NOMO-1 treated with DMSO at 0.1 percent for 48 hours (cell line): ENCODE data around the gene APH1A.
"Not testable (repeated sequence)": the region's sequence is repeated elsewhere in the genome, so short reads cannot be mapped to it uniquely, and the experiment has no call there.

ENCODE experiments used
- DNase-seq: peaks from one replicate; lab custom pipeline; 2025; ENCODE audit not compliant: unreplicated experiment; lab: John Stamatoyannopoulos, UW

The APH1A gene

DNA sequence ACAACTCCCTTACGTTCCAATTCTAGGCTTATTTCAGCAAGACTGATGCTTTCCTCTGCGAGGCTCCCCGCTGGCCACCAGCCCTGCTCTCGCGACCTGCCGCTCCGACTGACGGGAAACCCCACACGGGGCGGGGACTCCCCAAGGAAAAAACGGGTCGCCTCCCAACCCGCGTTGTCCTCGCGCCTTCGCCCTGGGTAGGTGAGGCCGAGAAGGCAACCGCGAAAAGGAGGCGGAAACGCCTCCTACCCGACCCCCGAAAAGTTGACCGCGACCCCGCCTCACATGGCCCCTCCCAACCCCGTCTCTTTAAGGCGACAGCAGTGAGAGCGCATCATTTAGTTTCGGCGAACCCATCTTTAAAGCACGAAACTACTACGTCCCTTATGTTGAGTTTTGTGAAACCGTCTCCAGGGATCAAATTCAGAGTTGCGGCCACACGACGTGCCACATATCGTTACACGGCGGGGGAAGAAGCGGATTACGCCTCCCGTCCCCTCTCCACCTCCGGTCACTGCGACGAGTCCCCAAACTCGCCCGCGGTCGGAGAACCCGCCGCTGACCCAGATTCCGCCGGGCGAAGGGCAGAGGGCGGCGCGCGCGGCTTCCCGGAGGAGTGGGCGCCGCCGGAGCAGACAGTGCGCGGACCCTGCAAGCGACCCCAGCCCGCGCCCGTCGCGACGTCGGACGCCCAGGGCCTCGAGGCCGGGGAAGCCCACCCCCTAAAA lies 34.1 kb downstream of the APH1A start:
- DNase-seq = peak; percentile 78

DNA sequence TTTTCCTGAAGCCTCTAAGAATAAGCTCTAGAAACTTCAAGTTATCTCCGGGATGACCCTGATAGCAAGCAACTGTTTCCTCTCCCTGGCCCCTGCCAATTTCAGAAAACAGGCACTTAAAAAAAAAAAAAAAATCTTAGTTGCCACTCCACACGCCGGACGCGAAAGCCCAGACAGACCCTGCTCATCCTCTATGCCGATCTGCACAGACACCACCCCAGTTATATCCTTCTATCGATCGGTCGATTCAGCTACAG lies 34.6 kb downstream of the APH1A start:
- DNase-seq = no peak

DNA sequence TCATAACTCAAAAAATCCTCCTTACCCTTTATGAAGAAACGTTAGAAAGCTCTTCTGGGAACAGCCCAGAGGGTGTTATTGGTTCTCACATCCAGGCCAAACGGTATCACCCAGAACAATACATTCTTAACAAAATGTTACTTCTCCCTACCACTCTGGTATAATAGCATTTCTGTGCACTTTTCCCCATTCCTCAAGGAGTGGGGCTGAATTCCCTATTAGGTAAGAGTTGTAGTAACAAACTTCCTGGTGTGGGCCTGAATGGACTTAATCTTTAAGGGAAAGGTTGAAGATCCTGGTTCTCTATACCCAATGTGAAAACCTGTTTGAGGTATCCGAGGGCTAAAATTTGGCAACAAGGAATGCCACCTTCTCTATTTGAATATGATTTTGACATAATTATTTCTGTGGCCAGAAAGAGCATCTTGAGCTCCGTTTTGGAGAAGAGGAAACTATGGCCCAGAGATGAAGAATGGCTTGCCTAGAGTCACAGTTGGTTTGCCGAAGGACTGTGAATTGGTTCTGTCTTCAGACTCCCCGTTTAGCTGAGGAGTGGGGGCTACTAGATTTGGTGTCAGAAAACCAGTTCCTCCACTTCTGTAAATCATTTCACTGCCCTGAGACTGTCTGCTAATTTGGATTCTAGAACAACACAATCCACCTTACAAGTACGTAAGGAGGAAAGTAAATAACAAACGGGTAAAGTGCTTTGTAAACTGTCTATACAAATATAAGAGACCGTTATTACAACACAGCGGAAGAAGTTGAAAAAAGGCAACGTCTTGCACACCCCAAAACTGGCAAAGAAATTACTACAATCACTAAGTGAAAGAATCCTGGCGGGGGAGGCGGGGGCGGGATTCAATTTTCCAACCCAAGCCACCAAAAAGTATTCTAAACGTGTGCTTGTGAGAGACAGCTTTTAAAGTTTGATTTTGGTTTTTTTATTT lies 35.2 kb downstream of the APH1A start:
- DNase-seq = peak; percentile 76

DNA sequence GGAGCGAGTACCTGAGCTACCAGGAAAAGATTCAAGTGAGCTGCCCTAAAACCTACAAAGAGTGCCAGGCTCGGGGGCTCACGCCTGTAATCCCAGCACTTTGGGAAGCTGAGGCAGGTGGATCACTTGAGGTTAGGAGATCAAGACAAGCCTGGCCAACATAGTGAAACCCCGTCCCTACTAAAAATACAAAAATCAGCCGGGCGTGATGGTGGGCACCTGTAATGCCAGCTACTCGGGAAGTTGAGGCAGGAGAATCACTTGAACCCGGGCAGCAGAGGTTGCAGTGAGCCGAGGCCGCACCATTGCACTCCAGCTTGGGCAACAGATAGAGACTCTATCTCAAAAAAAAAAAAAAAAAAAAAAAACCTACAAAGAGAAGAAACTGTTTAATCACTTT lies 35.9 kb downstream of the APH1A start:
- not testable (repeated sequence) for DNase-seq

DNA sequence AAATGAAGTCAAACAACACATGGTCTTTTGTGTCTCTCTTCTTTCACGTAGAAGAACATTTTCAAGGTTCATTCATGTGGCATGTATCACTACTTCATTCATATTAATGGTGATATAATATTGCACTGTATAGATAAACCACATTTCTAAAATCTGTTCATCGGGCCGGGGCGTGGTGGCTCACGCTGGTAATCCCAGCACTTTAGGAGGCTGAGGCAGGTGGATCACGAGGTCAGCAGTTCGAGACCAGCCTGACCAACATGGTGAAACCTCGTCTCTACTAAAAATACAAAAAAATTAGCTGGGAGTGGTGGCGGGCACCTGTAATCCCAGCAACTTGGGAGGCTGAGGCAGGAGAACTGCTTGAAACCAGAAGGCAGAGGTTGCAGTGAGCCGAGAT lies 40.6 kb downstream of the APH1A start:
- not testable (repeated sequence) for DNase-seq

DNA sequence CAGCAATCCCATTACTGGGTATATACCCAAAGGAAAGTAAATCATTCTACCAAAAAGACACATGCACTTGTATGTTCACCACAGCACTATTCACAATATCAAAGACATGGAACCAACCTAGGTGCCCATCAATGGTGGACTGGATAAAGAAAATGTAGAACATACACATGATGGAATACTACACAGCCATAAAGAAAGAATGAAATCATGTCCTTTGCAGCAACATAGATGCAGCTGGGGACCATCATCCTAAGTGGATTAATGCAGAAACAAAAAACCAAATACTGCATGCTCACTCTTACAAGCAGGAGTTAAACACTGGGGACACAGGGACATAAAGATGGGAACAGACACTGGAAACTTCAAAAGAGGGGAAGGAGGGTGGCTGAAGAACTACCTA lies 41.6 kb downstream of the APH1A start:
- DNase-seq = no peak

DNA sequence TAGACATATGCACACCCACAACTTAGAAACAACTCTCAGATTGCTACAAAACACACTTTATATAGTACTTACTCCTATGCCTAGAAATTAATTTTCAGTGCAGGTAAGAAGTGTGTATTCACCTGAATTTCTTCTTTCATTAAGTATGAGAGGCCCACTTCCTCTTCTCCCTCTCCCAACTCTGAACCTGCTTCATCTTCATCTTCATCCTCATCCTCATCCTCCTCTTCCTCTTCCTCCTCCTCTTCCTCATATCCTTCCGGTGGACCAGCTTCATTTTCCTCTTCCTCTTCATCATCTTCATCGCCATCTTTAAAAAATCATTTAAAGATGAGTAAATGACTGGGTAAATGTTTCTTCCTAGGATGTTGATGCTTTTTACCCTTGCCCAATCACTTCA lies 42.3 kb downstream of the APH1A start:
- no peak for DNase-seq

DNA sequence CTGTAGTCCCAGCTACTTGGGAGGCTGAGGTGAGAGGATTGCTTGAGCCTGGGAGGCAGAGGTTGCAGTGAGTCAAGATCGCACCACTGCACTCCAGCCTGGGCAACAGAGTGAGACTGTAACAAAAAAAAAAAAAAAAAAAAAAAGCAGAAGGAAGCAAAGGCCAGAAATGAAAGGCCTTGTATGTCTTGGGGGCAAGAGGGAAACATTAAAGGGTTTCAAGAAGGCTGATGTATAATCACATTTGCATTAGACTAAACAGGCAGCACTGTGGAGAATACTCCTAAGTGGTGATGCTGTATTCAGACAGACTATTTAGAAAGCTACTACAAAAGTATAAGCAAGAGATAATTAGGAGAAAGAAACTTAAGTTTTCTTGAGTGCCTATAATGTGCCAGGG lies 43.3 kb downstream of the APH1A start:
- DNase-seq = no peak

DNA sequence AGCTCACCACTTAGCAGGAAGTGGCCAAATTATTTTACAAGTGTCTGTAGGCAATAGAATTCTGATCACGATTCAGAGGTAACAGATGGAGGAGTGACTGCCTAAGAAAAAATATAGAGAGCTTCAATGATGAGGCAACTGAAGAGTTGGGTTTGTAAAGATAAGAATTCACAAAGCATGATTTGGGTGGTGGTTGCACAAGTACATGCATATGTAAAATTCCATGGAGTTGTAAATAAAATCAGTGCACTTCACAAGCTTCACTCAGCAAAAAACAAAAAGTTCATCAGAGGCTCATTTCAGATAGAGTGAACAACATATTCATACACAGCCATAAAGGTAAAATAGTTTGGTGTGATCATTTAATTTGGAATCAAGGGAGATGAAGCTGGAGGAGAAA lies 43.8 kb downstream of the APH1A start:
- no peak for DNase-seq

DNA sequence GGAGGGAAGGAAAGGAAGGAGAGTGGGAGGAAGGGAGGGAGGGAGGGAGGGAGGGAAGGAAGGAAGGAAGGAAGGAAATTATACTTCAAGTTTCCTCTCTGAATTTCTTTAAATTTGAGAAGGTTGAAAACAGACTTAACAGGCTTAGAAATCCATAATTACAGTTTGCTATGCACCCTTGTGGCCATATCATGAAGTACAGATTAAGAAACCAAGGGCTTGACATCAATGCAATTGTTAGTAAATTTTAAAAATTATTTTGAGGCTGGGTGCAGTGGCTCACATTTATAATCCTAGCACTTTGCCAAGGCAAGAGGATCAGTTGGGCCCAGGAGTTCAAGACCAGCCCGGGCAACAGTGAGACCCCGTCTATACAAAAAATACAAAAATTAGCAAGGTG lies 47.3 kb downstream of the APH1A start:
- peak; percentile 6 for DNase-seq

DNA sequence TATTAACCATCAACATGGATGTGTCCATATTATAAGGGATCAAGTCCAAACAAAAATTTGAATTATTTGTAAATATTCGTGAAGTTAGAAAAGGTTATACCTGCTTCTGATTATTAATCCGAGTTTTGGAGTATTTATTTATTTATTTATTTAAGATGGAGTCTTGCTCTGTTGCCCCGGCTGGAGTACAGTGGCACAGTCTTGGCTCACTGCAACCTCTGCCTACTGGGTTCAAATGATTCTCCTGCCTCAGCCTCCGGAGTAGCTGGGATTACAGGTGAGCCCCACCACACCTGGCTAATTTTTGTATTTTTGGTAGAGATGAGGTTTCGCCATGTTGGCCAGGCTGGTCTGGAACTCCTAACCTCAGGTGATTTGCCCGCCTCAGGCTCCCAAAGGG lies 53.0 kb downstream of the APH1A start:
- DNase-seq = not testable (repeated sequence)
